PC-3 (cell line): ENCODE data around the gene TAF11L13. TPM values are rescaled to one million over a fixed set of nuclear protein-coding genes. Genes with fewer than 3 reads are reported as not detected.

Source experiments
- ATAC-seq: fragments of 200-7000 bp; cut with Tn5 transposase; 2 replicates; pipeline ENCODE4 v1.9.1; 2020; ENCODE audit warnings: mild to moderate bottlenecking, moderate library complexity
- BruUV-seq: library from RNA; stranded (reverse); fragments of 400-500 nt; replicated peaks from 2 replicates; lab custom pipeline; 2021; lab: Mats Ljungman, UMichigan
- CTCF ChIA-PET: fragments of 300-600 bp; sonication (Branson Sonifier 250); formaldehyde crosslinking; loops from one replicate; lab custom pipeline; 2022; ENCODE audit warnings: antibody characterized with exemption; lab: Charles Lee
- POLR2A ChIA-PET: fragments of 300-600 bp; sonication (Branson Sonifier 250); formaldehyde crosslinking; loops from one replicate; lab custom pipeline; 2022; ENCODE audit warnings: antibody characterized with exemption; ENCODE audit not compliant: unreplicated experiment; lab: Charles Lee
- DNase-seq: peaks from one replicate; pipeline ENCODE4 v3.0.0-alpha.2; 2015
- H2AFZ ChIP-seq: fragments of 300-600 bp; sonication (generic); 2 replicates; pipeline ENCODE4 v1.6.0; 2016; ENCODE audit warnings: antibody characterized with exemption, low read length
- H3F3A ChIP-seq: fragments of 300-600 bp; sonication (generic); one replicate; pipeline ENCODE4 v1.6.0; 2017; ENCODE audit warnings: antibody characterized with exemption, low read length, control low read depth, mild to moderate bottlenecking; ENCODE audit not compliant: unreplicated experiment
- H3K27ac ChIP-seq: fragments of 300-600 bp; sonication (generic); 2 replicates; pipeline ENCODE4 v1.5.1; 2016; ENCODE audit warnings: mild to moderate bottlenecking, low read length
- H3K27me3 ChIP-seq: fragments of 300-600 bp; sonication (generic); 2 replicates; pipeline ENCODE4 v1.6.1; 2016; ENCODE audit warnings: low read length, mixed read lengths
- H3K36me3 ChIP-seq: fragments of 300-600 bp; sonication (generic); 2 replicates; pipeline ENCODE4 v1.6.1; 2016; ENCODE audit warnings: low read depth, mixed run types, low read length, mixed read lengths
- H3K4me1 ChIP-seq: fragments of 300-600 bp; sonication (generic); 2 replicates; pipeline ENCODE4 v1.5.1; 2016; ENCODE audit warnings: low read length; ENCODE audit not compliant: insufficient read depth
- H3K4me2 ChIP-seq: fragments of 300-600 bp; sonication (generic); 2 replicates; pipeline ENCODE4 v1.6.0; 2016; ENCODE audit warnings: low read length
- H3K4me3 ChIP-seq: fragments of 300-600 bp; sonication (generic); 2 replicates; pipeline ENCODE4 v1.5.1; 2016; ENCODE audit warnings: mild to moderate bottlenecking, low read length, mixed read lengths
- H3K79me2 ChIP-seq: fragments of 300-600 bp; sonication (generic); 2 replicates; pipeline ENCODE4 v1.6.1; 2017; ENCODE audit warnings: low read length, mixed read lengths
- H3K9ac ChIP-seq: fragments of 300-600 bp; sonication (generic); 2 replicates; pipeline ENCODE4 v1.6.0; 2016; ENCODE audit warnings: mild to moderate bottlenecking, low read length
- H3K9me2 ChIP-seq: fragments of 300-600 bp; sonication (generic); replicated peaks from 2 replicates; pipeline ENCODE4 v1.6.1; 2016; ENCODE audit warnings: mixed run types, low read length, mixed read lengths
- H3K9me3 ChIP-seq: fragments of 300-600 bp; sonication (generic); 2 replicates; pipeline ENCODE4 v1.6.1; 2016; ENCODE audit warnings: low read length, mixed read lengths
- H4K20me1 ChIP-seq: fragments of 300-600 bp; sonication (generic); 2 replicates; pipeline ENCODE4 v1.6.1; 2016; ENCODE audit warnings: low read length, mixed read lengths
- EZH2 ChIP-seq: fragments of 300-600 bp; sonication (generic); IDR thresholded peaks from one replicate; pipeline ENCODE4 v1.6.1; 2017; ENCODE audit warnings: antibody characterized with exemption, mild to moderate bottlenecking, low read length; ENCODE audit not compliant: unreplicated experiment
- EZH2phosphoT487 ChIP-seq: fragments of 300-600 bp; sonication (generic); IDR thresholded peaks from 2 replicates; pipeline ENCODE4 v1.6.1; 2018; ENCODE audit warnings: mild to moderate bottlenecking, antibody characterized with exemption, low read length, borderline replicate concordance
- intact Hi-C: fragments of 100-400 bp; cut with micrococcal nuclease; formaldehyde crosslinking; loops from 2 replicates; pipeline ENCODE4 v1.9.0; 2023
- total RNA-seq: library from RNA; depleted of rRNA; stranded (reverse); fragments of >200 nt; gene quantifications from 2 replicates; pipeline ENCODE4 v1.2.3, GENCODE V29; 2014; rRNA removed
- TF ChIP-seq, protein P1 (sequence below): fragments of 300-600 bp; sonication (generic); conservative IDR thresholded peaks from 2 replicates; pipeline ENCODE4 v1.5.1; 2017; ENCODE audit warnings: antibody characterized with exemption, low read depth, mild to moderate bottlenecking, low read length

The TAF11L13 gene
- total RNA-seq, 1 experiment from 2014 or later, result not detected

DNA sequence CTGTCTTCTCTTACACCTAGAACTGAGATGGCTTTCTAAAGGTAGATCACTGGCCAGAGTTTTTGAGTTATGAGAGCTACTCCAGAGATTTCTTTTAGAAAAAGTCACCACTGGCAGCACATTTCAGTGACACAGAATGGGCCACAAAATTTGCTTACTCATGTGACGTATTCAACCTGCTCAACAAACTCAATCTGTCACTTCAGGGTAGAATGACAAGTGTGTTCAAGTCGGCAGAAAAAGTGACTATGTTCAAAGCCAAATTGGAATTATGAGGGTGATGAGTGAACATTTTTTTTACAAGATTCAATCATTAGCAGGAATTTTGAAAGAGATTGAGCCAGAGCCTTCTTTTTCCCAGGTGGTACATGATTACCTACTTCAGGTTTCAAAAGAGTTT lies 48.8 kb downstream of the TAF11L13 start:
- no peaks in the 10 kb centered on the region for H3F3A ChIP-seq
- no peaks in the 10 kb centered on the region for H3K9me2 ChIP-seq
- TF ChIP-seq EZH2phosphoT487 (no peak), EZH2 (no peak)
- TF ChIP-seq, protein P1, sequence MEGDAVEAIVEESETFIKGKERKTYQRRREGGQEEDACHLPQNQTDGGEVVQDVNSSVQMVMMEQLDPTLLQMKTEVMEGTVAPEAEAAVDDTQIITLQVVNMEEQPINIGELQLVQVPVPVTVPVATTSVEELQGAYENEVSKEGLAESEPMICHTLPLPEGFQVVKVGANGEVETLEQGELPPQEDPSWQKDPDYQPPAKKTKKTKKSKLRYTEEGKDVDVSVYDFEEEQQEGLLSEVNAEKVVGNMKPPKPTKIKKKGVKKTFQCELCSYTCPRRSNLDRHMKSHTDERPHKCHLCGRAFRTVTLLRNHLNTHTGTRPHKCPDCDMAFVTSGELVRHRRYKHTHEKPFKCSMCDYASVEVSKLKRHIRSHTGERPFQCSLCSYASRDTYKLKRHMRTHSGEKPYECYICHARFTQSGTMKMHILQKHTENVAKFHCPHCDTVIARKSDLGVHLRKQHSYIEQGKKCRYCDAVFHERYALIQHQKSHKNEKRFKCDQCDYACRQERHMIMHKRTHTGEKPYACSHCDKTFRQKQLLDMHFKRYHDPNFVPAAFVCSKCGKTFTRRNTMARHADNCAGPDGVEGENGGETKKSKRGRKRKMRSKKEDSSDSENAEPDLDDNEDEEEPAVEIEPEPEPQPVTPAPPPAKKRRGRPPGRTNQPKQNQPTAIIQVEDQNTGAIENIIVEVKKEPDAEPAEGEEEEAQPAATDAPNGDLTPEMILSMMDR, result no peak
- no peaks in the 10 kb centered on the region for H4K20me1 ChIP-seq
- ATAC-seq, result no peak
- no TSS peak for BruUV-seq
- H3K4me1 ChIP-seq, result peaks cover 15% of the 10 kb centered on the region
- no peak overlapping the region for H2AFZ ChIP-seq
- no peak overlapping the region for H3K27ac ChIP-seq
- H3K27me3 ChIP-seq, result no peaks in the 10 kb centered on the region
- no peak overlapping the region for H3K4me3 ChIP-seq
- DNase-seq, result no peak
- no peaks in the 10 kb centered on the region for H3K9me3 ChIP-seq
- no peak overlapping the region for H3K4me2 ChIP-seq
- intact Hi-C loops, result no loop called here
- no peak overlapping the region for H3K9ac ChIP-seq
- CTCF ChIA-PET, result no interaction called here
- no peaks in the 10 kb centered on the region for H3K79me2 ChIP-seq
- POLR2A ChIA-PET, result no interaction called here
- no peaks in the 10 kb centered on the region for H3K36me3 ChIP-seq

Other genes with a start within 250 kb of the TAF11L13 start
- gene TAF11L2, start 133.9 kb upstream of the TAF11L13 start, total RNA-seq, result not detected in 2 replicates
- gene TAF11L3, start 113.7 kb upstream of the TAF11L13 start, total RNA-seq, result not detected in 2 replicates
- gene TAF11L4, start 110.3 kb upstream of the TAF11L13 start, total RNA-seq, result not detected in 2 replicates
- gene TAF11L5, start 106.9 kb upstream of the TAF11L13 start, total RNA-seq, result not detected in 2 replicates
- not detected in 2 replicates for gene TAF11L6, start 103.4 kb upstream of the TAF11L13 start, total RNA-seq
- gene TAF11L7, start 46.3 kb upstream of the TAF11L13 start, total RNA-seq, result not detected in 2 replicates
- gene TAF11L8, start 41.1 kb upstream of the TAF11L13 start, total RNA-seq, result not detected in 2 replicates
- gene TAF11L9, start 37.7 kb upstream of the TAF11L13 start, total RNA-seq, result not detected in 2 replicates
- not detected in 2 replicates for gene TAF11L10, start 34.3 kb upstream of the TAF11L13 start, total RNA-seq
- gene TAF11L11, start 27.9 kb upstream of the TAF11L13 start, total RNA-seq, result not detected in 2 replicates
- not detected in 2 replicates for gene TAF11L12, start 21.7 kb upstream of the TAF11L13 start, total RNA-seq
- gene TAF11L14, start 2.4 kb downstream of the TAF11L13 start, total RNA-seq, result not detected in 2 replicates